B cell (primary cell): ENCODE data around the gene BAK1.

Experiments used
- EZH2 ChIP-seq: IDR thresholded peaks from 2 replicates; pipeline ENCODE4 v1.6.1; 2012; ENCODE audit warnings: borderline replicate concordance, low read depth, mild to moderate bottlenecking, moderate library complexity, low read length; ENCODE audit not compliant: insufficient read depth, poor library complexity, severe bottlenecking
- TF ChIP-seq, protein P1 (sequence below): fragments of 200-600 bp; IDR thresholded peaks from one replicate; pipeline ENCODE4 v1.8.0; 2022; ENCODE audit warnings: antibody characterized with exemption, mild to moderate bottlenecking

DNA sequence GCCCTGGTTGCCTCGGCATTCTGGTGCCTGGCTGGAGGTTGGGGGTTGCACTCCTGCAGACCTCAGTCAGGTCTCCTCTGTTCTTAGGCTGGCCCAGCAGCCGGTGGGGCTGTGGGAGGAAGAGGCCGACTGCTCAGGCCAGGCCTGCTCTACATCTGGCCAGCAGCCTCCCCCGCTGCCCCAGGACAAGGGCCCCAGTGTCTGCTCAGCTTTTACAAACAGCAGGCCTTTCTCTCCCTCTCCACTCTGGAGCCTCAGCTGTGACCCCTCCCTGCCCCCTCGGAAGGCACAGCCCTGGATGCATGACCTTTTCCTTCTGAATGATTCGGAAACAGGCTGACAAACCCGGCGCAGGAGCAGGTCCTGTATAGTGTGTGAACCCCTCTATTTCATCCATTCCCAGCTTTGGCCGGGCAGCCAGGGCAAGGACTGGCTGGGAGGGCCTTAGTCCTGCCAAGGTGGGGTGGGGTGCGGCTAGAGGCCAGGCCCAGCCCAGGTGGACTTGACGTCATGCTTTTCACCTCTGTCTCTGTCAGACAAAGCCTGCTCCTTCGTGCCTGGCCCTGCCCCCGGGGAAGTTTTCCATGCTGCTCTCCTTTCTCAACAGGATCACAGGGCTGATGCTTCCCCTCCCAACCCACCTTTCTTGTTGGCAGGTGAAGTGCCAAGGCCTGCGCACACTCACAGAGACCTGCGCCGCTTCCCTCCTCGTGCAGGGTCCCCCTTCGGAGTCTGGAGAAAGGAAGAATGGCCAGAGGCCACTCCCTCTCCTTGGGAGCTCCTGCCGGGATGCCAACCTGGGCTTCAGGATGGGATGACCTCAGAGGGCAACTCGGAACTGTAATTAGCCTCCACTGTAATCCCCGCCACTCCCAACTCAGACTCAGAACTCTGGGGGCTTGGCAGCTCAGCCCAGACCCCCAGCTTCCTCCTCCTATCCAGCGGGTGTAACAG, 31.0 kb upstream of the BAK1 start:
- TF ChIP-seq, protein P1, sequence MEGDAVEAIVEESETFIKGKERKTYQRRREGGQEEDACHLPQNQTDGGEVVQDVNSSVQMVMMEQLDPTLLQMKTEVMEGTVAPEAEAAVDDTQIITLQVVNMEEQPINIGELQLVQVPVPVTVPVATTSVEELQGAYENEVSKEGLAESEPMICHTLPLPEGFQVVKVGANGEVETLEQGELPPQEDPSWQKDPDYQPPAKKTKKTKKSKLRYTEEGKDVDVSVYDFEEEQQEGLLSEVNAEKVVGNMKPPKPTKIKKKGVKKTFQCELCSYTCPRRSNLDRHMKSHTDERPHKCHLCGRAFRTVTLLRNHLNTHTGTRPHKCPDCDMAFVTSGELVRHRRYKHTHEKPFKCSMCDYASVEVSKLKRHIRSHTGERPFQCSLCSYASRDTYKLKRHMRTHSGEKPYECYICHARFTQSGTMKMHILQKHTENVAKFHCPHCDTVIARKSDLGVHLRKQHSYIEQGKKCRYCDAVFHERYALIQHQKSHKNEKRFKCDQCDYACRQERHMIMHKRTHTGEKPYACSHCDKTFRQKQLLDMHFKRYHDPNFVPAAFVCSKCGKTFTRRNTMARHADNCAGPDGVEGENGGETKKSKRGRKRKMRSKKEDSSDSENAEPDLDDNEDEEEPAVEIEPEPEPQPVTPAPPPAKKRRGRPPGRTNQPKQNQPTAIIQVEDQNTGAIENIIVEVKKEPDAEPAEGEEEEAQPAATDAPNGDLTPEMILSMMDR = no peak
- TF ChIP-seq EZH2 = no peak
